ENCODE measurements around the gene MAML3.

GRCh38 chr4:140052050-140052449 is 101.9 kb downstream of the MAML3 start:
- peak; percentile 93 for TF ChIP-seq CTCF (IDR thresholded peaks at IDR 0.05; ENCODE audit: low read depth, low read length)
- TF ChIP-seq EZH2phosphoT487 (IDR thresholded peaks at IDR 0.05; ENCODE audit: low read depth): no peak
